ENCODE data around the gene PRODH2.
"Not testable (repeated sequence)": the region's sequence is repeated elsewhere in the genome, so short reads cannot be mapped to it uniquely, and the experiment has no call there.

The PRODH2 gene

DNA sequence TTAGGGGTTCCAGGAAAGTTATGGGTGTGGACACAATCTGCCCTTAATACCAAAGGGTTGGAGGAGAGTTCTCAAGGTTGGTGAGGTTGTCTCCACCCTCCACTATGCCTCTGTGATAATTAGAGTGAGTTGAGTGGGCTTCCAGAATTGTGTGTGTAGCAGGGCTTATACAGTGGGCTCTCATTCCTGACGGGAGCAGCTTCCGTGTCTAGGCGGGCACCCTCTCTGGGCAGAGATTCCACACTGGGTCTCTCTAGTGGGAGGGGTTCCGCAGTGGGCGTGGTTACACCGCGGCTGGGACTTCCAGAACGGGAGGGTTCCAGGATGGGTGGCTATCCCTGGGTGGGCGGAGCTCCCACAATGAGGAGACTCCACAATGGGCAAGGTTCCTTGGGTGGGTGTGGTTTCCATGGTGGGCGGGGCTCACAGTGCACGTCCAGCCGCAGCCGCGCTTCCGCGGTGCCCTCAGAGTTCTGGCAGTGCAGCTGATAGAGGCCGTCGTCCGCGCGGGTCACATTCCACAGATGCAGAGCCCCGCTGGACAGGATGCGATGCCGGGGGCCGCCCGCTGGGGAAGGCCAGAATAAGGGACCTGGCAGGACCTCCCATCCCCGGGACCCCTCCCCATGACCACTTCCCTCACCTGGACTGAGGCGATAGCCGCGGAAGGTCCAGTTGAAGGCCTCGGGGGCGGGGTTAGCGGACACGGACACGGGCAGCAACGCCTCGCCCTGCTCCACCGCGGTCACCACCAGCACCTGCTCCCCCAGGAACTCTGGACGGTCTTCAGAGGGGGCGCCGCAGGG, 31.2 kb upstream of the PRODH2 start:
- DNase-seq (ENCODE audit: low read depth): no peak

GRCh38 chr19:35842666-35843272, 30.1 kb upstream of the PRODH2 start:
- DNase-seq (ENCODE audit: low read depth): no peak

DNA sequence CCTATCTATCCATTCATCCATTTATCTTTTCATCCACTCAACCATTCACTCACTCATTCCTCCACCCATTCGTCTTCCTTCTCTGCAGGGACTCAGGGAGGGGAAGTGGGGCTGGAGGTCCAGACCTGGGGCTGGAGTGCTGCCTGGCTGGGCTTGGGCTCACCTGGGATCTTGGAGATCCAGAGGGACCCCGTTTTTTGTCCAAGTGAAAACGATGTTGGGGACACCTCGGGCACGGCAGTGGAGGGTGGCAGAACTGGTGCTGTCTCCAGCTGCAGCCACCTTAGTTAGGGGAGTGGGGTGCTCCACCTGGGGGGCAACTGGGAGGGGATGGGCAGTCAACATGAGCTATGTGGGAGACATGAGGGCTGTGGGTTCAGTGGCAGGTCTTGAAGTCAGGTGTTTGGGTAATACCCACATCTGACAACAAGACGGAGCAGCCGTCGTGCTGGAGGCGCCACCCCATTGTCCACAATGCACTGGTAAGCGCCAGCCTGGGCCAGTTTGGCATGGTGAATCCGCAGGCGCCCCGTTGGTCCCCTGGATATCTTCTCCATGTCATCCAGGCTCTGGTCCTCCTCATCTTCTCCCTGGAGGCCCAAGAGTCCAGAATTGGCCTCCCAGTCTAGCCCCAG, 29.4 kb upstream of the PRODH2 start:
- DNase-seq (ENCODE audit: low read depth): no peak

GRCh38 chr19:35836096-35836495, 23.5 kb upstream of the PRODH2 start:
- not testable (repeated sequence) for DNase-seq (ENCODE audit: low read depth)

- no peak for DNase-seq (ENCODE audit: low read depth)
Observed at GRCh38 chr19:35833972-35834371, 21.3 kb upstream of the PRODH2 start.

DNA sequence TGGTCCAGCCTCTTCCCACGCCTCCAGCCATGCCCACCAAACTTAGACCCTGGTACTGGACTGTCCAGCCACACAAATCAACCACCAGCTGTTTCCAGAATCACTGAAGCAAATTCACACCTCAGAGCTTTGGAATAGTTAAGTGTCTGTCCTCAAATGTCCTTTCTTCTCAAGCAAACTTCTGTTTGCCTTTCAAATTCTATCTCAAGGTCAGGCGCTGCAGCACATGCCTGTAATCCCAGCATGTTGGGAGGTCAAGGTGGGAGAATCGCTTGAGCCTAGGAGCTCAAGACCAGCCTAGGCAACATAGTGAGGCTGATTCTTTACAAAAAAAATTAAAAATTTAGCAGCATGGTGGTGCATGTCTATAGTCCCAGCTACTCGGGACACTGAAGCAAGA, 19.4 kb upstream of the PRODH2 start:
- DNase-seq (ENCODE audit: low read depth): no peak

GRCh38 chr19:35830986-35831385, 18.3 kb upstream of the PRODH2 start:
- no peak for DNase-seq (ENCODE audit: low read depth)

DNA sequence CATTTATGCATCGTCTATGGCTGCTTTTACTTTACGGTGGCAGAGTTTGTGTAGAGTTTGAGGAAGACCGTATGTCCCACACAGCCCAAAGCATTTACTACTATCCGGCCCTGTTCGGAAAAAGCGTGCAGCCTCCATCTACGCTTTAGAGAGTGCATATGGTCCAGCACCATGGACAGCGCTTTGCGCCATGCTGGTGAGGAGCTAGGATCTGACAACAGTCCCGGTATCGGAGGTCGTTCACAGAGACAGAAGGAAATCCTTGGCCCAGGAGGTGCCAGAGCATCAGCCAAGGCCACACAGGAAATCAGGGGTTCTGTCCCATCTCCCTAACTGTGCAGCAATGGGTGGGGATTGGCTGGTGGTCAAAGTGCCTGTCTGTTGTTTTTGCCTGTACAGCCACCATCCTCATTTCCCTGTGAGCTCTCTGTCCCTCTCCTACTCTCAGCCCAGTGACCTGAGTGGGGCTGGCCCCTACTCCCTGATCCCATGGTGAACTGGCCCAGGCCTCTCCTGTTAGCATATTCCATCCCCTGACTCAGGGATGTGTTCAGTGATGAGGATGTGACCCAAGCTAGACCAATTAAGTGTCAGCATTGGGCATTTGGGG, 16.2 kb upstream of the PRODH2 start:
- DNase-seq (ENCODE audit: low read depth): peak; percentile 27

DNA sequence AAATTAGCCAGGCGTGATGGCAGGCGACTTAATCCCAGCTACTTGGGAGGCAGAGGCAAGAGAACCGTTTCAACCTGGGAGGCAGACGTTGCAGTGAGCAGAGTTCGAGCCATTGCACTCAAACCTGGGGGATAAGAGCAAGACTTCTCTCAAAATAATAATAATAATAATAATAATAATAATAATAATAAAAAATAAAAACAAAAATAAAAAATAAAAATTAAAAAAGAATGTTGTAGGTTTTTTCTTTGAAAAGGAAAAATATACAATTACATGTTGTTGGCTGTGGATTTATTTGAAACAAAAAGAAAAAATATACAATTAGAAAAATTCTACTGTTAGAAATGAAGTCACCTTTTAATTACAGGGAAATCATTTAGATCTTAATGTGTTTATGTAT, 11.5 kb upstream of the PRODH2 start:
- no peak for DNase-seq (ENCODE audit: low read depth)

- DNase-seq (ENCODE audit: low read depth): no peak
Observed at GRCh38 chr19:35822579-35822978, 9.9 kb upstream of the PRODH2 start.

- no peak for DNase-seq (ENCODE audit: low read depth)
Observed at GRCh38 chr19:35818445-35818844, 5.8 kb upstream of the PRODH2 start.

DNA sequence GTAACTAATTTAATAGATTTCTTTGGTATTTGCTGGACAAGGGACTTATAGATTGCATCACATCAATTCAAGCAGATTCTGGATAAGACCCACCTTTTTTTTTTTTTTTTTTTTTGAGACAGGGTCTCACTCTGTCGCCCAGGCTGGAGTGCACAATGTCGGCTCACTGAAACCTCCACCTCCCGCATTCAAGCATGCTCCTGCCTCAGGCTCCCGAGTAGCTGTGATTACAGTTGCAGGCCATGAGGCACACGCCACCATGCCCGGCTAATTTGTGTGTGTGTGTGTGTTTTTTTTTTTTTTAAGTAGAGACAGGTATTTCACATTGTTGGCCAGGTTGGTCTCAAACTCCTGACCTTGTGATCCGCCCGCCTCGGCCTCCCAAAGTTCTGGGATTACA, 4.2 kb upstream of the PRODH2 start:
- no peak for DNase-seq (ENCODE audit: low read depth)

- DNase-seq (ENCODE audit: low read depth): no peak
Observed at GRCh38 chr19:35816262-35816661, 3.6 kb upstream of the PRODH2 start.

DNA sequence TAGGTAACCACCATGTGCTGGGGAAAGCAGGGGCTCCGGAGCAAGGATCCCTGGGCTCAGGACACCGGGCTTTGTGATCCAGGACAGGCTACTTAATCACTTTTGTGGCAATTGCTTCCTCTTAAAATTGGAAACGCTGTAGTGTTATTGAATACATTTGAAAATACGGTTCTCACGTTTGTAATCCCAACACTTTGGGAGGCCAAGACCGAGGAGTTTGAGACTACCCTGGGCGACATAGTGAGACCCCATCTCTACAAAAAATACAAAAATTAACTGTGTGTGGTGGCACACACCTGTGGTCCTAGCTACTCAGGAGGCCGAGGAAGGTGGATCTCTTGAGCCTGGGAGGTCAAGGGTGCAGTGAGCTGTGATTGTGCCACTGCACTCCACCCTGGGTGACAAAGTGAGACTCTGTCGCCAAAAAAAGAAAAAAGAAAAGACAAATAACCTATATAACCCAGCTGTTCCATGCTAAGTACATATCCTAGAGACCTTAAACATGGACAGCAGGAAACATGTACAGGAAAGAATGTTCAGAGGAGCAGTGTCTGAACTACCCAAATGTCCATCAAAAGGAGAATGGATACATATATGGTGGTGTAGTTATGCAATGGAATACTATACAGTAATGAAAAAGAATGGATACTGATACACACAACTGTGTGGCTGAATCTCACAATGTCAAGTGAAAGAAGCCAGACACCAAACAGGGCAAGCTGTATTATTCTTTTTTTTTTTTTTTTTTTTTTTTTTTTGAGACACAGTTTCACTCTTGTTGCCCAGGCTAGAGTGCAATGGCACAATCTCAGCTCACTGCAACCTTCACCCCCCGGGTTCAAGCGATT, 622 bp upstream of the PRODH2 start:
- no peak for DNase-seq (ENCODE audit: low read depth)

GRCh38 chr19:35811317-35812219, 1.1 kb downstream of the PRODH2 start:
- no peak for DNase-seq (ENCODE audit: low read depth)

GRCh38 chr19:35807633-35808032, 5.0 kb downstream of the PRODH2 start:
- no peak for DNase-seq (ENCODE audit: low read depth)

- no peak for DNase-seq (ENCODE audit: low read depth)
Observed at GRCh38 chr19:35806597-35806996, 6.0 kb downstream of the PRODH2 start.

GRCh38 chr19:35805526-35806102, 7.0 kb downstream of the PRODH2 start:
- no peak for DNase-seq (ENCODE audit: low read depth)

DNA sequence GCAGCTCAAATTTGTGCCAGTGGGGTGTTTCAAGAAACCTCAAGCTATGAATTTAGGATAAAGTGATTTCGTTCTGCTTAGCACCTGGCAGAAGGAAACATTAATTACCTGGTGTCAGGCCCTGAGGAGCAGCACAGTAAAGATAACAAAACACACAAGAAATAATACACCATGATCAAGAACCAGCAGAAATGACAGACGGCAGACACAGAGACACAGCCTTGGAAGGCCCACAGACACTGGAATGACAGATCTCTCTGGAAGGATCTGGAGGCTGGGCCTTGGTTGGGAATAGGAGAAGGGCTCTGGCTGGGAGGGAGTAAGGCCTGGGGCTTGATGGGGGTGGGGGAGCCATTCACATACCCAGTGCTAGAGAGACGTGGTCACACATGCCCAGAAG, 10.8 kb downstream of the PRODH2 start:
- no peak for DNase-seq (ENCODE audit: low read depth)

DNA sequence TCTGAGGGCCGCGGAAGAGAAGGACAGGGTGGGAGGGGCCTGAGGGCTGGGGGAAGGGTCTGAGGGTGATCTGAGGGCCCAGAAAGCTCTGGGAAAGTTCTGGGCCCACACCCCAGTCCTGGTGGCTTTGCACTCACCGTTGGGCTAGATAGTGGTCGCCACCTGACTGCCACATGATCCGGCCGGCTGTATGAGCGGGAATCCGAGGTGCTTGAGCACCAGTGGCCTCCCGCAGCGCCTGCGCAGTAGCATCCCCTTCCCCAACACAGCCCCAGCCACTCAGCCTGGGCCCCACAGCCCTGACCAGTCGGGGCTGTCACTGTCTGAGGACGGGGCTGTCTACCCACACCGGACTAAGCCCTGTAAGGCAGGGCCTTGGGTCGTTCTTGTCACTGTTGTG, 15.0 kb downstream of the PRODH2 start:
- DNase-seq (ENCODE audit: low read depth): no peak
